HG02970 (cell line): ENCODE measurements around the gene FSIP2.

ENCODE experiments used
- ATAC-seq: cut with Tn5 transposase; IDR thresholded peaks from one replicate; pipeline ENCODE4 v1.9.1; 2021; ENCODE audit warnings: mild to moderate bottlenecking, moderate library complexity, moderate number of reproducible peaks; ENCODE audit not compliant: unreplicated experiment, low FRiP score

FSIP2 gene

GRCh38 chr2:185875136-185875931 is 136.7 kb downstream of the FSIP2 start:
- ATAC-seq = no peak

GRCh38 chr2:185876234-185876633 is 137.6 kb downstream of the FSIP2 start:
- no peak for ATAC-seq

GRCh38 chr2:185880396-185880795 is 141.8 kb downstream of the FSIP2 start:
- ATAC-seq = no peak
